HG03575 (cell line): ENCODE results near the gene XKR7.

Experiments used
- ATAC-seq: cut with Tn5 transposase; IDR thresholded peaks from one replicate; pipeline ENCODE4 v1.9.1; 2021; ENCODE audit not compliant: unreplicated experiment, insufficient number of reproducible peaks, low FRiP score; ENCODE audit errors: extremely low read depth

The XKR7 gene

GRCh38 chr20:31937820-31938219 lies 30.1 kb upstream of the XKR7 start:
- ATAC-seq = no peak

DNA sequence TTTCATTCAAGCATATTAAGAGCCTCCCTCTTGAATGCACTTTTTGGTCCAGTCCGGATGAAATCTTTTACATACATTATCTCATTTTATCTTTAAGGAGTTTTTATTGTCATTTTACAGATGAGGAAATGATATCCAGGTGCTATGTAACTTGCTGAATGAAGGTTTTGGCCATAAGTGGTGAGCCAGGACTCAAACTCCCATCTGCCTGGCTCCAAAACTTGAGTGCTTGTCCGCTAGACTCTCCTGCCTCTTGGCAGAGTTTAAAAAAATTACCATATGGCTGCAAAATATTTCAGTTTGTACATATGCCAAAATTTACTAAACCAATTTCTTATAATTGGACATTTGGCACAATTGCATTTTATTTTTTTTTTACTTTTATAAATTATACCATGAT lies 28.3 kb upstream of the XKR7 start:
- ATAC-seq = no peak

DNA sequence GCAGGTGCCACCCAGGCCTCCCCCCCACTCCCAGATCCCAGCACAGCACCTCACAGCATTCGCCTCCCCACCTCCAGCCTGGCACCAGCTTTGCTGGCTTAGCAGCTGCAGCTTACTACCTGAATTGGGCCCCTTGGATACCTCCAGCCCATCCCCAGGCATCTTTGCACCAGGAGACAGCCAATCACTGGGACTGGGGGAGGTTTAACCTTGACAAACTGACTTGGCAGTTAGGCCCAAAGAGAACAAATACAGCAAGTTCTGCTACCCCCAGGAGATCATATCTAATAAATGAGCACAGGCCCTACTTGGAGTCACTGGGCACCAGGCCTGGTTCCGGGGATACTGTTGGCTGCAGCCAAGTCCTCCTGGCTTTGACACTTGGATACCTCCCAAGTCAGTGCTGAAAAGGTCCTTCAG lies 24.9 kb upstream of the XKR7 start:
- ATAC-seq = no peak

- ATAC-seq = no peak
Observed at GRCh38 chr20:31945319-31945718, 22.6 kb upstream of the XKR7 start.

DNA sequence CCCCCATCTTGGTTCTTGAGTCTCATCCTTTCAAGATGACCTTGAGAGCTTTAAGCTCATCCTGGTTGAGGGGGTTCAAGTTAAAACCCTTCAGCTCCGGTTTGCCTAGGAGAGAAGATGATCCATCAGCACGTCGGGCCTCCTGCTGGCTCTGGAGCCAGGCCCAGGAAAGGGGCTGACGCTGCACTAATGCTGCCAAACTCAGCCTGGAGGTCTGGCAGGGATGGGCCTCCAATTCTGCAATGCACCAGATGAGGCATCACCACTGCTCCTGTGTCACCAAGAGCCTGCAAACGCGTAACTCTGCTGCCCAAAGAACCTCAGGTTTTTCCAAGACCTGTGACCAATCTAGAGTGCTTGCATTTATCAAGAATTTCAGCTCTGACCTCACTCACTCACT lies 22.2 kb upstream of the XKR7 start:
- ATAC-seq = no peak

DNA sequence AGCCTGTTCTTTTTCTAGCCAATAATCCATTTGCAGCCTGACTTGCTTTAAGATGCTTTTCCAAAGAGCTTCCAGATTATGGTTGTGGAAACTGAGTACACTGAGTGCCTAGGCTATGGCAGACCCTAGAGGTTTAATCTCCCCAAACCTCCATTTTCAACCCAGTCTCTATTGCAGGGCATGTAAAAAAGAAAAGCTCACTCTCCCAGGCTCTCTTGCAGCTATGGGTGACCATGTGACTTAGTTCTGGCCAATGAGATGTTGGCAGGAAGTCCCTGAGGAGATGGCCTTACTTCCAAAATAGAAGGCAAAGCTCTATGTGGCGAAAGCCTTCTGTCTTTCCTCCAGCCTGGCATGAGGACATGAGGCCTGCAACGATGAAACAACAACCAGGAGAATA lies 19.9 kb upstream of the XKR7 start:
- no peak for ATAC-seq

DNA sequence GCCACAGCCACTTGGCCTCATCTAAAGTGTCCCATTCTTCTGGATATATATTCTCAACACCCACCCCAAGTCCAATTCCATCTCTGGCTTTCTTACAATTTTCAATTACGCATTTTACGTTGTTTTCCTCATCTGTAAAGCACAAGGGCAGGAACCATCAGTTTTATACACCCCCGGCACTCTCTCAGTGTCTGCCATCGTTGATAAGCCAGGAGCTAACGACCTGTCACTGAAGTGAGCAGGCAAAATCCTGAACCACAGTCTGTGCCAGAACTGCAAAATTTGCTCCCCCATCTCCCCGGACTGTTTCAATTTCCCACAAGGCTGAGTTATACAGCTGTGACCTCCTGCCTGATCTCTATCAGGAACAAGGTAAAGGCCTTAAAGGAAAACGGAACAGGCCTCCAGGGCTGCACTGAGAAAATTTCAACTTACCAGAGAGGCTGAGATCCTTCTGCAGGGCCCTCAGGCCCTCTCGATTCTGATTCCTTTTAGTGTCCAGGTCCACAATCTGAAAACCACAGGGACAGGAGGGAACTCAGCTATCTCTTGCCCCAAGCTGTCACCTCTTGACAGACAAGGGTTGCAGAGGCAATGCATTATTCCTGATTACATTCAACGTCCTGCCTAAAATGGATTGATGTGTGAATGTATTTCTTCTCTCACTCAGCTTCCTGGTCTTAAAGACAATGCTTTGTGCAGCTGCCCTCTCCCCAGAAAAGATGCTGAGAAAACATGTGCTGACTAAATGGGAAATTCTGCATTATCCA lies 17.9 kb upstream of the XKR7 start:
- ATAC-seq = no peak

DNA sequence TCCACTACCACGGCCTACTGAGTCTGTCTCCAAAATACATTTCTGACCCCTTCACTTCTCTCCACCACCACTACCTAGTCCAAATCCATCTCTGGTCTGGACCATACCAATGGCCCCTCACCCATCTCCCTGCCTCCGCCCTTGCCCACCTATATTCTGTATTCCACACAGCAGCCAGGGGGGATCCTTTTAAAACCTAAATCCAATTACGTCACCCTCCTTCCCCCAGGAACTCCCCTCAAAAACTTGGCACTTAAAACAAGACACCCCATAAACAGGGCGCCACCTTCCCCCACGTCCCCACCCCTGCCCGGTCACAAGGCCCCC lies 16.8 kb upstream of the XKR7 start:
- ATAC-seq = no peak

DNA sequence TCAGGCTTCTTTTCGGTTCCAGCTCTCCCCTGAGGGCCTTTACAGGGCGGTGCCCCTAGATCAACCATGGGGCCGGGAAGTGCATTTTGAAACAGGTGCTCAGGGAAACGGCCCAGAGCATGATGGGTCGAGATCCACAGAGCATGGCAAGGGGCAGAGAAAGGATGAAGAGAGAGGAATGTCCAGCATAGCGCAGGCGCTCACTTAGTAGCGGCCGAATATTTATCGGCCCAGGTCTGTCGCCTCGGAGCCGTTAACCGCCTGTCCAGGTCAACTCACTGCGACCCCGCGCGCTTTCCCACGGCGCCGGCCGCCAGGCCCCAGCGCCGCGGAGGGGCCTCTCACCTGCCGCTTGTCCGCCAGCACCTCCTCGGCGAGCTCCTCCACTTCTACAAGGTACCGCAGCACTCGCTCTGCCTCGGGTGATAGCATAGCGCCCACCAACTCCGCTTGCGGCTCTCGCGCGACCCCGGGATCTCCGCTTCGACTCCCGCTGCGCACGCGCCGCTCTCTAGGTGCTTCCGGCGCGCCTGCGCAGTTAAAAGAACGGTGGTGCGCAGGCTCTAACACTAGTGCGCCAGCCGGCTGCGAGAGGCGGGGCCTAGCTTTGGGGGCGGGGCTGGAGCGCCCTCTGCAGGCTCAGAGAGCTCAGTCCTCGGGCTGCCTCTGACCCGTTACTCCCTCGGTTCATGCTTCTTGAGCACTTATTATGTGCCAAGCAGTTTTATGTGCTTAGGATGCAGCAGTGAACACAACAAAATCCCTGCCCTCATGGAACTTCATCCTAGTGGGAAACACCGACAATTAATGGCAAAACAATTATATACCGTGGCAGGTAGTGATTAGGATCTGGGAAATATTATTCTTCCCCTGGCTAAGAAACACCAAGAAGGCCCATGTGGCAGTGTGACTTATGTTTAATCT lies 16.2 kb upstream of the XKR7 start, which contains the start of gene PDRG1:
Gene PDRG1, minus strand, starts transcription at position 517 of the 924 bp plus-strand sequence. Its CDS starts 85 bp downstream, at position 432.
- peak; percentile 70 for ATAC-seq

- ATAC-seq = no peak
Observed at GRCh38 chr20:31953556-31954148, 14.3 kb upstream of the XKR7 start.

GRCh38 chr20:31954500-31954899 lies 13.5 kb upstream of the XKR7 start:
- no peak for ATAC-seq

DNA sequence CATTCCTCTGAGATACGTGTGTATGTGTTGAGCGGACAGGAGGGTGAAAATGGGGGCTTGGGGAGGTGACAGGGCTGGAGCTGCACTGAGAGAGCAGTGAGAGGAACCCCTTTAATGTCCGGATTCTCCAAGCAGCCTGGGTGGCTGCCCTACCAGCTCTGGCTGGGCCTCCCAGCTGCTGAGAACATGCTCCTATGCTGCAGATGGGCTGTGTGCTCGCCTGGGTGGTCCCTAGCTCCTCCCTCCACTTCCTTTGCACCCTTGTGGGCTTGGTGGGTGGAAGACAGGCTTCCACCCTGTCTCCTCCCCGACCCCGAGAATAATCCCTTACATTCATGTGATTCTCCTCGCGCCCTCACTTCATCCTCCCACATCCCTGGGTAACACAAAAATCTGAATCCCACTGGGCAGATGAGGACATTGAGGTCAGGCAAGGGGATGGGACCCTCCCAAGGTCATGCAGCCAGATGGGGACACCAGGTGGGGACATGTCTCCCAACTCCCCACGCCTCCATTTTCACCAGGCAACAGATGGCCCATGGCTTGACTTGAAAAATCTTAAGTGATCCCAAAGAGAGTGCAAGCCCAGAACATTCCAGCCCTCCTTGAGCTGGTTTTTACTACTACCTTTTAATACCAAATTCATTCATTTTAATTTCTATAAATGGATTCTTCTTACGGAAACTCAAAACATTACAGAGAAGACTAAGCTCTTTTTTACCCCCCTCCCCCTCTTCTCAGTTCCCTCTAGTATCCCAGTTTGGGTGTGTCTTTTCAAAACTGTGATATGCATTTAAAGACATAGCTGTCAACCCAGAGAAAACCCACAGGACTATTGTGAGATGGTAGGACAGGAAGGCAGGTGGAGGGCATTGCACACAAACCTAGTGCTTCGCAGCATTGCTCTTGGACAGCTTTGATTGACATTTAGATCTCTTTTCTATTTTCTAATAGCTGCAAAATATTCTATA lies 11.1 kb upstream of the XKR7 start:
- ATAC-seq = no peak

DNA sequence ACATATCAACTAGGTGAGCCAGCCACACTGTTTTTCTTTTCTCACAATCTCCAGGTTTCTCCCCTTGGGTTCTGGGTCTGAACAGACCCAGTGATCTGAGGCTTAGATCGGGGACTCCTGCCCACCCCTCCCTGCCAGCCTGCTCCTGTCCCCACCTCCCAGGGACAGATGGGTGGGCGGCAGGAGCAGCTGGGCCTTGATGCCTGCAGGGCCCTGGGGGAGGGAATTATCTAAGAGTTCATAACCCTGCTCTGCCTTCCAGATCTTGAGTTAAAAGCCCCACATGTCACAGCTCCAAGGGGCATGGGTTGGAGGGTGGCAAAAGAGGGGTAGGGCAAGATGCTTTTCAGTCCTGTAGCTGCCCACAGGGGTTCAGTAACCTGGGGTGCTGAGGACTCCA lies 5.2 kb upstream of the XKR7 start:
- no peak for ATAC-seq

GRCh38 chr20:31963889-31964288 lies 4.1 kb upstream of the XKR7 start:
- ATAC-seq = no peak

- ATAC-seq = no peak
Observed at GRCh38 chr20:31966991-31967655, 828 bp upstream of the XKR7 start.

GRCh38 chr20:31968291-31969126 lies 558 bp downstream of the XKR7 start:
- ATAC-seq = no peak

DNA sequence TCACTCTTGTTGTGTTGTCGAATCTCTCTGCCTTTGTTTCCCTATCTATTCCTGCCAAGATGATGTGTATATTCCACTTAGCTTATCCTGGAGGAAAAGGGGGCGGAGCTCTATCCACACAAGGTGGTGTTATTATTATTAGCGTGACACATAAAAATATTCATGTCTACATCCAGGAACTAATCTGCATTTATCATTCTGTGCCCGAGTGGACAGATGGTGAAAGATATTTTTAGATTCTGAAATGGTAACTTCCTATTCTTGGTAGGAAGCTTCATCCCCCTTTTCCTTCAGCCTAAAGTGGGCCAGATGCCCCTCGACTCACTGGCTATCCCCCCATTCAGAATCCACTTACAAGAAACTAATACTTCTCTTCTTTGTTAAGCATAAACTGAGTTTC lies 2.0 kb downstream of the XKR7 start:
- no peak for ATAC-seq
